Measurements from ENCODE around the gene DUSP9.
"Not testable (repeated sequence)": the region's sequence is repeated elsewhere in the genome, so short reads cannot be mapped to it uniquely, and the experiment has no call there.

The DUSP9 gene

GRCh38 chrX:153674219-153674851 is 27.3 kb downstream of the DUSP9 start:
- no peak for DNase-seq

GRCh38 chrX:153681175-153681574 is 34.2 kb downstream of the DUSP9 start:
- DNase-seq: no peak

GRCh38 chrX:153683486-153683885 is 36.5 kb downstream of the DUSP9 start:
- not testable (repeated sequence) for DNase-seq

GRCh38 chrX:153684467-153685155 is 37.6 kb downstream of the DUSP9 start:
- DNase-seq: peak; percentile 65

GRCh38 chrX:153685156-153685536 is 38.1 kb downstream of the DUSP9 start:
- no peak for DNase-seq

GRCh38 chrX:153685751-153686696 is 39.0 kb downstream of the DUSP9 start:
- peak; percentile 37 for DNase-seq

- DNase-seq: peak; percentile 48
These were observed 39.7 kb downstream of the DUSP9 start for GRCh38 chrX:153686711-153687110.

- DNase-seq: peak; percentile 82
These were observed 40.4 kb downstream of the DUSP9 start, which contains the start of gene SLC6A8 for GRCh38 chrX:153687121-153688039. Gene SLC6A8, plus strand, starts transcription at chrX:153687926. Its CDS starts 649 bp downstream, at chrX:153688575.

GRCh38 chrX:153688071-153688470 is 41.1 kb downstream of the DUSP9 start:
- no peak for DNase-seq

GRCh38 chrX:153688506-153688905 is 41.5 kb downstream of the DUSP9 start:
- no peak for DNase-seq

- peak; percentile 34 for DNase-seq
These were observed 42.0 kb downstream of the DUSP9 start for GRCh38 chrX:153688911-153689590.

GRCh38 chrX:153689654-153690465 is 42.9 kb downstream of the DUSP9 start:
- DNase-seq: peak; percentile 35

- DNase-seq: no peak
These were observed 43.5 kb downstream of the DUSP9 start for GRCh38 chrX:153690466-153690865.

GRCh38 chrX:153691032-153691827 is 44.2 kb downstream of the DUSP9 start:
- not testable (repeated sequence) for DNase-seq

GRCh38 chrX:153692003-153692402 is 45.0 kb downstream of the DUSP9 start:
- DNase-seq: no peak

- no peak for DNase-seq
These were observed 45.7 kb downstream of the DUSP9 start for GRCh38 chrX:153692611-153693156.

GRCh38 chrX:153693216-153694086 is 46.4 kb downstream of the DUSP9 start:
- DNase-seq: no peak

- not testable (repeated sequence) for DNase-seq
These were observed 47.3 kb downstream of the DUSP9 start for GRCh38 chrX:153694256-153694655.

Measured in eye (tissue), 1 donor.